Measurements from ENCODE around the gene IL34. TPM values are rescaled to one million over a fixed set of nuclear protein-coding genes. Genes with fewer than 3 reads are reported as not detected.
A peak's percentile ranks its signal among the peaks of the same experiment; 100 is the strongest.

The IL34 gene
- total RNA-seq, 1 experiment from 2014 or later = 4.4 TPM

GRCh38 chr16:70658921-70659320, 12.6 kb downstream of the IL34 start:
- no peak overlapping the region for H3K4me2 ChIP-seq (ENCODE audit: insufficient read depth, insufficient read length, low read length)
- no peak overlapping the region for H3K14ac ChIP-seq (ENCODE audit: insufficient read depth, low read length)
- Mint-ChIP-seq H3K27ac (peak overlapping the region in 1 of 3 experiments; percentile 34; a peak in 1 of 7 replicates), H3K36me3 (ENCODE audit: insufficient read depth in 1 of 3, low read depth in 3 of 3) (peaks cover under 1 to 2% (median 2%) of the 10 kb centered on the region in 3 experiments; a peak in 3 of 7 replicates), H3K4me3 (no peak overlapping the region), H3K4me1 (peaks cover 9 to 20% of the 10 kb centered on the region in 2 experiments), H3K27me3 (ENCODE audit: low read depth) (no peaks in the 10 kb centered on the region; the same call in 1 of the 2 replicates), H3K9me3 (no peaks in the 10 kb centered on the region)
- H3K56ac ChIP-seq (ENCODE audit: insufficient read length, low read depth, low read length) = no peak overlapping the region
- H3T11ph ChIP-seq (ENCODE audit: low read length) = no peak overlapping the region
- no peak overlapping the region for H2BK12ac ChIP-seq (ENCODE audit: insufficient read length, low read depth, low read length)
- no peak overlapping the region for H2AFZ ChIP-seq (ENCODE audit: low read length)
- no peak overlapping the region for H2BK20ac ChIP-seq (ENCODE audit: low read depth, low read length, poor library complexity, severe bottlenecking)
- H3K18ac ChIP-seq (ENCODE audit: insufficient read length, low read depth, low read length) = no peak overlapping the region
- H4K8ac ChIP-seq (replicated peaks; ENCODE audit: insufficient read length, low read depth, low read length) = no peak overlapping the region
- no peak for DNase-seq
- H3K4ac ChIP-seq (ENCODE audit: low read depth, low read length) = no peak overlapping the region
- no peaks in the 10 kb centered on the region for H3K79me1 ChIP-seq (ENCODE audit: insufficient read depth, low read depth, low read length, poor library complexity, severe bottlenecking)
- H2BK15ac ChIP-seq (ENCODE audit: low read depth, low read length) = no peak overlapping the region
- no peaks in the 10 kb centered on the region for H3K9me3 ChIP-seq (ENCODE audit: control insufficient read depth, low read depth, low read length)
- H3K4me1 ChIP-seq (ENCODE audit: insufficient read depth, low read length) = peaks cover 3% of the 10 kb centered on the region; the same call in 1 of the 2 replicates
- no peak overlapping the region for H3K9ac ChIP-seq (ENCODE audit: extremely low read depth, insufficient read length, low read length)
- no peak overlapping the region for H4K5ac ChIP-seq (ENCODE audit: insufficient read length, low read depth, low read length)
- no peak overlapping the region for H2AK5ac ChIP-seq (ENCODE audit: insufficient read length, low read length)
- no peaks in the 10 kb centered on the region for H3K79me2 ChIP-seq (ENCODE audit: insufficient read depth, low read length)
- no peak for TF ChIP-seq CTCF (conservative IDR thresholded peaks at IDR 0.05)
- H2BK120ac ChIP-seq (ENCODE audit: low read depth, low read length, poor library complexity, severe bottlenecking) = no peak overlapping the region
- H3K23me2 ChIP-seq (ENCODE audit: insufficient read length, low read depth, low read length, poor library complexity, severe bottlenecking) = no peaks in the 10 kb centered on the region
- H3K27ac ChIP-seq (ENCODE audit: insufficient read length, low read depth, low read length) = no peak overlapping the region
- no peak overlapping the region for H3K23ac ChIP-seq (ENCODE audit: insufficient read length, low read depth, low read length)
- no CpG with 5 or more reads among the region's 5 CpGs for WGBS (ENCODE audit: extremely low coverage, insufficient read length, low lambda C conversion rate)
- H4K91ac ChIP-seq (ENCODE audit: insufficient read length, low read depth, low read length) = no peak overlapping the region
- H4K20me1 ChIP-seq (ENCODE audit: control insufficient read depth, insufficient read depth, insufficient read length) = no peaks in the 10 kb centered on the region
- H2BK5ac ChIP-seq (ENCODE audit: insufficient read length, low read length) = no peak overlapping the region
- no peaks in the 10 kb centered on the region for H3K27me3 ChIP-seq (ENCODE audit: insufficient read depth, low read length)

All from H9 (cell line).